Liver (tissue), 3 donors: Measurements from ENCODE around the gene IRF3.

Experiments used
- EGR1 ChIP-seq, 2 donors: IDR thresholded peaks; 2 replicates each; pipeline ENCODE4 v1.6.1; 2016 to 2018; ENCODE audit warnings: antibody characterized with exemption in 2 of 2, low read depth in 2 of 2
- FOXA2 ChIP-seq: IDR thresholded peaks from 2 replicates; pipeline ENCODE4 v1.6.1; 2016; ENCODE audit warnings: antibody characterized with exemption
- HNF4G ChIP-seq: IDR thresholded peaks from 2 replicates; pipeline ENCODE4 v1.6.1; 2016; ENCODE audit warnings: antibody characterized with exemption
- RXRA ChIP-seq, 2 donors: IDR thresholded peaks; 2 replicates each; pipeline ENCODE4 v1.6.1; 2017 to 2018; ENCODE audit warnings: antibody characterized with exemption in 2 of 2, mild to moderate bottlenecking in 1 of 2
- TAF1 ChIP-seq: conservative IDR thresholded peaks from 2 replicates; pipeline ENCODE4 v1.6.1; 2016; ENCODE audit warnings: antibody characterized with exemption, mild to moderate bottlenecking
- YY1 ChIP-seq: IDR thresholded peaks from 2 replicates; pipeline ENCODE4 v1.6.1; 2016; ENCODE audit warnings: antibody characterized with exemption, mild to moderate bottlenecking
- TF ChIP-seq, protein P1 (sequence below): IDR thresholded peaks from 2 replicates; pipeline ENCODE4 v1.6.1; 2016; ENCODE audit warnings: antibody characterized with exemption
- TF ChIP-seq, protein P2 (sequence below): fragments of 150-350 bp; IDR thresholded peaks from 2 replicates; pipeline ENCODE4 v1.5.1; 2017; ENCODE audit warnings: improper control_type of control experiment, low read depth, low read length; ENCODE audit not compliant: missing input control
- TF ChIP-seq, protein P3 (sequence below): IDR thresholded peaks from 2 replicates; pipeline ENCODE4 v1.6.1; 2016; ENCODE audit warnings: antibody characterized with exemption, mild to moderate bottlenecking
- donor health status: healthy.
- donor health status: healthy.

DNA sequence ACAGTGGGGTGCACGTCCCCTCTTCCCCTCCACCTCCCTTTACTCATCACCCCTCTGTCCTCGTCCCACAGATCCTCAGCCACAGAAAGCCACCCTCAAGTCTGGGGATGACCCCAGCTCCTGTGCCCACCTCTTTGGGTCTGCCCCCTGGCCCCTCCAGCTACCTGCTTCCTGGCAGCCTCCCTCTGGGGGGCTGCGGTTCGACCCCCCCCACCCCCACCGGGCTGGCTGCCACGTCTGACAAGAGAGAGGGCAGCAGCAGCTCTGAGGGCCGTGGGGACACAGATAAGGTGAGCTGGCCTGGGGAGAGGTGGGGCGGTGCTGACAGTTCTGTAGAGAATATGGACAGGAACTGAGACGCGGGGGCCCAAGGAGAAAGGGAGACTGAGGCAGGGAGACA lies 11.1 kb downstream of the IRF3 start:
- no peak for TF ChIP-seq EGR1 (IDR thresholded peaks at IDR 0.05; ENCODE audit: low read depth in 2 of 2)
- TF ChIP-seq, protein P1, sequence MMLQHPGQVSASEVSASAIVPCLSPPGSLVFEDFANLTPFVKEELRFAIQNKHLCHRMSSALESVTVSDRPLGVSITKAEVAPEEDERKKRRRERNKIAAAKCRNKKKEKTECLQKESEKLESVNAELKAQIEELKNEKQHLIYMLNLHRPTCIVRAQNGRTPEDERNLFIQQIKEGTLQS, result no peak
- TF ChIP-seq, protein P2, sequence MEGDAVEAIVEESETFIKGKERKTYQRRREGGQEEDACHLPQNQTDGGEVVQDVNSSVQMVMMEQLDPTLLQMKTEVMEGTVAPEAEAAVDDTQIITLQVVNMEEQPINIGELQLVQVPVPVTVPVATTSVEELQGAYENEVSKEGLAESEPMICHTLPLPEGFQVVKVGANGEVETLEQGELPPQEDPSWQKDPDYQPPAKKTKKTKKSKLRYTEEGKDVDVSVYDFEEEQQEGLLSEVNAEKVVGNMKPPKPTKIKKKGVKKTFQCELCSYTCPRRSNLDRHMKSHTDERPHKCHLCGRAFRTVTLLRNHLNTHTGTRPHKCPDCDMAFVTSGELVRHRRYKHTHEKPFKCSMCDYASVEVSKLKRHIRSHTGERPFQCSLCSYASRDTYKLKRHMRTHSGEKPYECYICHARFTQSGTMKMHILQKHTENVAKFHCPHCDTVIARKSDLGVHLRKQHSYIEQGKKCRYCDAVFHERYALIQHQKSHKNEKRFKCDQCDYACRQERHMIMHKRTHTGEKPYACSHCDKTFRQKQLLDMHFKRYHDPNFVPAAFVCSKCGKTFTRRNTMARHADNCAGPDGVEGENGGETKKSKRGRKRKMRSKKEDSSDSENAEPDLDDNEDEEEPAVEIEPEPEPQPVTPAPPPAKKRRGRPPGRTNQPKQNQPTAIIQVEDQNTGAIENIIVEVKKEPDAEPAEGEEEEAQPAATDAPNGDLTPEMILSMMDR, result no peak
- no peak for TF ChIP-seq FOXA2
- TF ChIP-seq TAF1, result no peak
- TF ChIP-seq, protein P3, sequence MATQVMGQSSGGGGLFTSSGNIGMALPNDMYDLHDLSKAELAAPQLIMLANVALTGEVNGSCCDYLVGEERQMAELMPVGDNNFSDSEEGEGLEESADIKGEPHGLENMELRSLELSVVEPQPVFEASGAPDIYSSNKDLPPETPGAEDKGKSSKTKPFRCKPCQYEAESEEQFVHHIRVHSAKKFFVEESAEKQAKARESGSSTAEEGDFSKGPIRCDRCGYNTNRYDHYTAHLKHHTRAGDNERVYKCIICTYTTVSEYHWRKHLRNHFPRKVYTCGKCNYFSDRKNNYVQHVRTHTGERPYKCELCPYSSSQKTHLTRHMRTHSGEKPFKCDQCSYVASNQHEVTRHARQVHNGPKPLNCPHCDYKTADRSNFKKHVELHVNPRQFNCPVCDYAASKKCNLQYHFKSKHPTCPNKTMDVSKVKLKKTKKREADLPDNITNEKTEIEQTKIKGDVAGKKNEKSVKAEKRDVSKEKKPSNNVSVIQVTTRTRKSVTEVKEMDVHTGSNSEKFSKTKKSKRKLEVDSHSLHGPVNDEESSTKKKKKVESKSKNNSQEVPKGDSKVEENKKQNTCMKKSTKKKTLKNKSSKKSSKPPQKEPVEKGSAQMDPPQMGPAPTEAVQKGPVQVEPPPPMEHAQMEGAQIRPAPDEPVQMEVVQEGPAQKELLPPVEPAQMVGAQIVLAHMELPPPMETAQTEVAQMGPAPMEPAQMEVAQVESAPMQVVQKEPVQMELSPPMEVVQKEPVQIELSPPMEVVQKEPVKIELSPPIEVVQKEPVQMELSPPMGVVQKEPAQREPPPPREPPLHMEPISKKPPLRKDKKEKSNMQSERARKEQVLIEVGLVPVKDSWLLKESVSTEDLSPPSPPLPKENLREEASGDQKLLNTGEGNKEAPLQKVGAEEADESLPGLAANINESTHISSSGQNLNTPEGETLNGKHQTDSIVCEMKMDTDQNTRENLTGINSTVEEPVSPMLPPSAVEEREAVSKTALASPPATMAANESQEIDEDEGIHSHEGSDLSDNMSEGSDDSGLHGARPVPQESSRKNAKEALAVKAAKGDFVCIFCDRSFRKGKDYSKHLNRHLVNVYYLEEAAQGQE, result no peak
- no peak for TF ChIP-seq RXRA (IDR thresholded peaks at IDR 0.05)
- TF ChIP-seq HNF4G, result no peak
- TF ChIP-seq YY1, result no peak
